Right lobe of liver (tissue), 6 donors: ENCODE results near the gene CACNA1D. TPM values are rescaled to one million over a fixed set of nuclear protein-coding genes. Genes with fewer than 3 reads are reported as not detected.

Experiments
- ATAC-seq, 4 donors: fragments of 200-7000 bp; cut with Tn5 transposase; one replicate each; pipeline ENCODE4 v1.9.1; 2020; ENCODE audit warnings: mild to moderate bottlenecking in 4 of 4, moderate library complexity in 4 of 4
- DNase-seq, 3 donors: peaks; one replicate each; pipeline ENCODE4 v3.0.0-alpha.2; 2020
- H3K27ac ChIP-seq, 3 donors: fragments of 200-600 bp; one replicate each; pipeline ENCODE4 v1.8.0; 2022
- H3K27me3 ChIP-seq, 2 donors: fragments of 200-600 bp; one replicate each; pipeline ENCODE4 v1.8.0; 2022
- H3K36me3 ChIP-seq, 4 donors: fragments of 200-600 bp; sonication (generic) in 1 of 4; one replicate each; pipeline versions ENCODE4 v1.5.1 to v1.8.0; 2017 to 2022; ENCODE audit warnings: control low read depth in 1 of 4
- H3K4me1 ChIP-seq, 4 donors: fragments of 200-600 bp; sonication (generic) in 1 of 4; one replicate each; pipeline versions ENCODE4 v1.5.1 to v1.8.0; 2017 to 2022; ENCODE audit warnings: control low read depth in 1 of 4
- H3K4me3 ChIP-seq, 3 donors: fragments of 200-600 bp; one replicate each; pipeline ENCODE4 v1.8.0; 2022
- H3K9me3 ChIP-seq, 4 donors: fragments of 200-600 bp; sonication (generic) in 1 of 4; one replicate each; pipeline versions ENCODE4 v1.5.1 to v1.8.0; 2017 to 2022; ENCODE audit warnings: control low read depth in 1 of 4
- POLR2A ChIP-seq: fragments of 450-650 bp; IDR thresholded peaks from one replicate; pipeline ENCODE4 v1.6.1; 2017; ENCODE audit warnings: antibody characterized with exemption, mild to moderate bottlenecking
- WGBS: methylation state at CpG from one replicate; pipeline ENCODE4 v1.1.6; 2018; ENCODE audit warnings: low coverage, low lambda C conversion rate; ENCODE audit not compliant: insufficient coverage; ENCODE audit errors: missing lambda C conversion rate; 5-methylcytosine and 5-hydroxymethylcytosine counted together
- intact Hi-C, 2 donors: fragments of 100-400 bp; cut with DNase I; formaldehyde crosslinking; loops; one replicate each; pipeline versions ENCODE4 v1.11.2 to v1.14.1; 2022
- total RNA-seq, 6 experiments: library from RNA; depleted of rRNA in 2 of 6; stranded (reverse); fragments of >200 nt in 2 of 6; fragmentation: NEBNext Ultra II Directional in 3 of 6; extraction: Animal tissue kit (Norgen Biotek cat#: 25700) in 3 of 6; gene quantifications; one replicate each; pipeline versions ENCODE4 v1.1.0 to v1.2.4, GENCODE V29; 2016 to 2023
- TF ChIP-seq, protein P1 (sequence below), 4 donors: fragments of 200-600 bp in 3 of 4; fragments of 450-650 bp in 1 of 4; IDR thresholded peaks; one replicate each; pipeline versions ENCODE4 v1.5.1 to v1.8.0; 2016 to 2022; ENCODE audit warnings: antibody characterized with exemption in 4 of 4, mild to moderate bottlenecking in 2 of 4
- donor health status: DM: no; HTN: yes; CAD: no.
- donor health status: DM: no; HTN: no; CAD: no.
- donor health status: DM: no; HTN: no; CAD: no.
- donor health status: DM: no; HTN: yes; CAD: no.
- donor health status: DM: no; HTN: yes; CAD: no.

CACNA1D gene
- total RNA-seq, 6 experiments from 2014 or later, result 5.5 to 12.7 (median 9.3) TPM

DNA sequence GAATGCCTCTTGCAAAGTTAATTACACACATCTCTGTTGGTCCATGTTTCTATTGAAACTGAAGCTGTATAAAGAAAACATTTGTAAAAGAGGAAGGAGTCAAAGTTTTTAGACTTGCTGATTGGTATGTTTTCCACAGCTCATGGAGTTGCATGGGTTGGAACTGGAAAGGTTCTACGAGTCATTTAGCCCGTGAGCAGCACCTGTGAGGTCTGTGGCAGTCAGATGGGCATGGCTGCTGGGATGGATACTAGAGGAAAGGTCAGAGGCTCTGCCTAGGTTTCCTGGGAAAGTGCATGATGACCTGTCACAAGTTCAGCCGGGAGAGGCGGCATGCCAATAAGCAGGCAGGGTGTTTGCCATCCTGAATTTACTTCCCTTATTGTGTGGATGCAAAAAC, 155.4 kb downstream of the CACNA1D start:
- no peak for TF ChIP-seq POLR2A
- TF ChIP-seq, protein P1, sequence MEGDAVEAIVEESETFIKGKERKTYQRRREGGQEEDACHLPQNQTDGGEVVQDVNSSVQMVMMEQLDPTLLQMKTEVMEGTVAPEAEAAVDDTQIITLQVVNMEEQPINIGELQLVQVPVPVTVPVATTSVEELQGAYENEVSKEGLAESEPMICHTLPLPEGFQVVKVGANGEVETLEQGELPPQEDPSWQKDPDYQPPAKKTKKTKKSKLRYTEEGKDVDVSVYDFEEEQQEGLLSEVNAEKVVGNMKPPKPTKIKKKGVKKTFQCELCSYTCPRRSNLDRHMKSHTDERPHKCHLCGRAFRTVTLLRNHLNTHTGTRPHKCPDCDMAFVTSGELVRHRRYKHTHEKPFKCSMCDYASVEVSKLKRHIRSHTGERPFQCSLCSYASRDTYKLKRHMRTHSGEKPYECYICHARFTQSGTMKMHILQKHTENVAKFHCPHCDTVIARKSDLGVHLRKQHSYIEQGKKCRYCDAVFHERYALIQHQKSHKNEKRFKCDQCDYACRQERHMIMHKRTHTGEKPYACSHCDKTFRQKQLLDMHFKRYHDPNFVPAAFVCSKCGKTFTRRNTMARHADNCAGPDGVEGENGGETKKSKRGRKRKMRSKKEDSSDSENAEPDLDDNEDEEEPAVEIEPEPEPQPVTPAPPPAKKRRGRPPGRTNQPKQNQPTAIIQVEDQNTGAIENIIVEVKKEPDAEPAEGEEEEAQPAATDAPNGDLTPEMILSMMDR (IDR thresholded peaks at IDR 0.05), result no peak
- 66% methylated on average over 4 of the region's 4 CpGs for WGBS
- H3K4me1 ChIP-seq, result no peaks in the 10 kb centered on the region

DNA sequence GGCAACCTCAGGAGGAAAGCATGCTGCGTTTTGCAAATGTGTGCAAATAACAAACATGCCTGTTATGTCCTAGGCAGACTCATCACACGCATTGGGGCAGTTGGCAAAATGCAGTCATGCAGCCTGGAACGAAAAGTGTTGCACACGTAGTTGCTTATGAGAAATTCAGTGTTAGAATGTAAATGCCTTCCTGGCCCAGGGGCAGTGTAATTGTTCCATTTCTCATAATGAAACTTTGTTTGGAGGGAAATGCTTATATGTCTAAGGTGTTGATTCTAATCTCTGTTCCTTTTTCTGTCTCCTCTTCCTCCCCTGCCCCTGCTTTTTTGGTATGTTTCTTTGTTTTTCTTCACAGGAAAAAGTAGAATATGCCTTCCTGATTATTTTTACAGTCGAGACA, 156.0 kb downstream of the CACNA1D start:
- intact Hi-C loops, result no loop called here
- no peak overlapping the region for H3K27ac ChIP-seq
- TF ChIP-seq POLR2A, result no peak
- TF ChIP-seq, protein P1 (IDR thresholded peaks at IDR 0.05), result no peak
- H3K4me1 ChIP-seq, result no peaks in the 10 kb centered on the region
- no peak for DNase-seq
- WGBS, result 64% methylated on average over 5 of the region's 5 CpGs
- H3K9me3 ChIP-seq, result no peaks in the 10 kb centered on the region
- no peaks in the 10 kb centered on the region for H3K27me3 ChIP-seq
- no peaks in the 10 kb centered on the region for H3K36me3 ChIP-seq
- no peak overlapping the region for H3K4me3 ChIP-seq
- ATAC-seq, result no peak

More for the DNA sequence above, 155.4 kb downstream of the CACNA1D start:
- H3K27ac ChIP-seq, result no peak overlapping the region
- intact Hi-C loops, result no loop called here
- H3K27me3 ChIP-seq, result no peaks in the 10 kb centered on the region
- no peak overlapping the region for H3K4me3 ChIP-seq
- H3K36me3 ChIP-seq, result no peaks in the 10 kb centered on the region
- ATAC-seq, result peak in 2 of 4 donors; percentile 35 to 39
- H3K9me3 ChIP-seq, result no peaks in the 10 kb centered on the region
- DNase-seq, result no peak

DNA sequence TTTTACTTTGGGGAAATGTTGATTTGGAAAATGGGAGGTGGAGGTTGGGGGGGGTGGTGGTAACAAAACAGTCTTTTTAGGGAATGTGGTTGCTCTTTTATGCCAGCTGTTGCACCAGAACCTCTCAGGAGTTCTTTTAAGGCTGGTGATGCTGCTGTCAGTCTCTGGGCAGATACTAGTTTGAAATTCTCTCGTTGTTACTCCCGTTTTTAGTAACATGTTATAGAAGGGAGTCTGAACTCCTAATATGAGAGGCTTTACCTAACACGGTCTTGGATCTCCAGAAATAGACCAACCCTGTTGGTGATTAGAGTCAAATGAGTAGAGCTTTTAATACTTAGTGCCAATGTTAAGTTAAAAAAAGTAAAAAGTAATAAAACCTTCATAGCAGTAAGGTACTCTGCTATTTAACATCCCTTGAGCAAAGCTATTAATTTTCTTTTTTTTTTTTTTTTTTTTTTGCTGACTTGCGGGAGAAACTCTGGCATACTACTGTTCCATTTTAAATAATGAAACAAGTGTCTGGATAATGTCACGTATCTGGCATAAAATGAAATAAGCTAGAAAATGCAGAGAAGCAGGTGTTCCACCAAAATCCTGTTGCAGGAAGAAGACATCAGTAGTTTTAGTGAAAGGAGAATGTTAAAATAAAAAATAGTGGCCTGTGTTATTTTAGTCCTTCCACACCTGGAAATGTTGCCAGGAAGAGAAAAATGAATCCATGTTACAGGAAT, 156.7 kb downstream of the CACNA1D start:
- Histone ChIP-seq H3K27me3 (no peaks in the 10 kb centered on the region), H3K36me3 (no peaks in the 10 kb centered on the region), H3K4me1 (no peaks in the 10 kb centered on the region), H3K27ac (no peak overlapping the region), H3K4me3 (no peak overlapping the region), H3K9me3 (no peaks in the 10 kb centered on the region)
- intact Hi-C loops, result no loop called here
- DNase-seq (no peak), ATAC-seq (no peak)
- TF ChIP-seq, protein P1 (IDR thresholded peaks at IDR 0.05), result no peak
- TF ChIP-seq POLR2A, result no peak
- WGBS, result 70% methylated on average over 4 of the region's 5 CpGs

DNA sequence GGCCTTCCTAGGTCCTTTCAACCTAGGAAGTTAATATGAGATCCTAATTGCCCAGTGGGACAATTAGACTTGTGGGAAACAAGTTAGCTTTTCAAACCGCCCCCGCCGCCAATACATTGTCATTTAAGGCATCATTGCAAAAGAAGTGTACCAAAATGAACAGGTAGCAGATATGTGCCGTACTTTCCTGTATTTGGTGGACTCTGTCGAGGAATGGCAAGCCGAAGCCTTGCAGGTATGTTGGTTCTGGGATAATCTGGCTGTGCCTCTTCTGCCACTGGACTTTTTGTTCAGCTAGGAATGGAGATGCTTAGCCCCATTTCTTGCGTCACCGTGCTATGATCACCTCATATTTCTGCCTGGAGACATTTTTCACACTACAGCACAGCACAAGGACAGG, 157.5 kb downstream of the CACNA1D start:
- Histone ChIP-seq H3K36me3 (no peaks in the 10 kb centered on the region), H3K4me3 (no peak overlapping the region), H3K4me1 (no peaks in the 10 kb centered on the region), H3K27ac (no peak overlapping the region), H3K9me3 (no peaks in the 10 kb centered on the region), H3K27me3 (no peaks in the 10 kb centered on the region)
- WGBS, result 94% methylated on average over 8 of the region's 8 CpGs
- no peak for ATAC-seq
- TF ChIP-seq POLR2A, result no peak
- TF ChIP-seq, protein P1 (IDR thresholded peaks at IDR 0.05), result no peak
- intact Hi-C loops, result no loop called here
- no peak for DNase-seq
